Measurements from ENCODE around the gene FBXW4.
"Not testable (repeated sequence)": the region's sequence is repeated elsewhere in the genome, so short reads cannot be mapped to it uniquely, and the experiment has no call there.

The FBXW4 gene

GRCh38 chr10:101655570-101655969, 39.4 kb downstream of the FBXW4 start:
- no peak overlapping the region for H3K9ac ChIP-seq (ENCODE audit: low read depth, low read length)
- peaks cover 24% of the 10 kb centered on the region for H3K4me1 ChIP-seq (ENCODE audit: insufficient read depth, low read length)
- H3K36me3 ChIP-seq (ENCODE audit: insufficient read depth, low read length), result no peaks in the 10 kb centered on the region; the same call in 1 of the 2 replicates
- no peaks in the 10 kb centered on the region for H3K9me3 ChIP-seq (ENCODE audit: control insufficient read depth, insufficient read depth, low read length)

DNA sequence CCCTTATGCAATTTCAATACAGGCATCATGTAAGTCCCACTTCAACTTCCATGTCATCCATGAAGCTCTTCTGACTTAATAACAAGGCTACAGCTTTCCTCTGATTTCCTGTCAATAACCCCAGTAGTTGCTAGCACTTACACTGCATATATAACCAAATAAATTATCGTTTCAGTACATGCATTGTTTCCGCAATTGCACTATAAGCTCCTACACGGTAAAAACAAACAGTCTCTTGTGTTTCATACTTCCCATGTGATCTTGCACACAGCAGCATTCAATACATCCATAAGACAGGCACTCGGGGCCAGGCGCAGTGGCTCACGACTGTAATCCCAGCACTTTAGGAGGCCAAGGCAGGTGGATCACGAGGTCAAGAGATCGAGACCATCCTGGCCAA, 41.4 kb downstream of the FBXW4 start:
- Histone ChIP-seq H3K9me3 (ENCODE audit: control insufficient read depth, insufficient read depth, low read length) (no peaks in the 10 kb centered on the region), H3K36me3 (ENCODE audit: insufficient read depth, low read length) (no peaks in the 10 kb centered on the region), H3K9ac (ENCODE audit: low read depth, low read length) (no peak overlapping the region), H3K4me1 (ENCODE audit: insufficient read depth, low read length) (peaks cover 16% of the 10 kb centered on the region)

- Histone ChIP-seq H3K9me3 (ENCODE audit: control insufficient read depth, insufficient read depth, low read length) (no peaks in the 10 kb centered on the region), H3K4me1 (ENCODE audit: insufficient read depth, low read length) (peaks cover 16% of the 10 kb centered on the region), H3K9ac (ENCODE audit: low read depth, low read length) (no peak overlapping the region), H3K36me3 (ENCODE audit: insufficient read depth, low read length) (0 out of 2 replicates have a peak, but pooled peaks cover 2% of the 10 kb centered on the region)
Observed at GRCh38 chr10:101651336-101651735, 43.6 kb downstream of the FBXW4 start.

DNA sequence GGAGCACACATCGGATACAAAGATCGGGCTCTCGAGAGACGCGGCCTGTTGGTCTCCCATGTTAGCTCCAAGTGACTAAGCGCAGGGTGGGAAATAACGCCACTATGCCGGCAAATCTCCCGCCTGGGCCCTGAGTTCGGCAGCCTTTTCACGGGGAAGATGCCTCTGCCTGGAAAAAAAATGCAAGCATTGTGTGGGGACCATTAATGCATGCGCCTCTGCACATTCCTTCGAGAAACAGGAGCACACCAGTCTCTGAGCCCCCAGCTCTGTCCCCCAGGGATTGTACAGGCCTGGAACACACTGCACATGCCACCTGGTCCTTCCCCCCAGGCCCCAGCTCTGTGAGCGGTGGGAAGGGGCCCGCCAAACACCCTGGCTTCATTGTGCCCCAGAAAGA, 44.1 kb downstream of the FBXW4 start:
- H3K36me3 ChIP-seq (ENCODE audit: insufficient read depth, low read length), result 0 out of 2 replicates have a peak, but pooled peaks cover 2% of the 10 kb centered on the region
- no peak overlapping the region for H3K9ac ChIP-seq (ENCODE audit: low read depth, low read length)
- peaks cover 16% of the 10 kb centered on the region for H3K4me1 ChIP-seq (ENCODE audit: insufficient read depth, low read length)
- H3K9me3 ChIP-seq (ENCODE audit: control insufficient read depth, insufficient read depth, low read length), result no peaks in the 10 kb centered on the region

GRCh38 chr10:101649525-101650085, 45.4 kb downstream of the FBXW4 start:
- Histone ChIP-seq H3K36me3 (ENCODE audit: insufficient read depth, low read length) (peaks cover 2% of the 10 kb centered on the region; the same call in 1 of the 2 replicates), H3K4me1 (ENCODE audit: insufficient read depth, low read length) (peaks cover 28% of the 10 kb centered on the region), H3K9ac (ENCODE audit: low read depth, low read length) (no peak overlapping the region), H3K9me3 (ENCODE audit: control insufficient read depth, insufficient read depth, low read length) (no peaks in the 10 kb centered on the region)

DNA sequence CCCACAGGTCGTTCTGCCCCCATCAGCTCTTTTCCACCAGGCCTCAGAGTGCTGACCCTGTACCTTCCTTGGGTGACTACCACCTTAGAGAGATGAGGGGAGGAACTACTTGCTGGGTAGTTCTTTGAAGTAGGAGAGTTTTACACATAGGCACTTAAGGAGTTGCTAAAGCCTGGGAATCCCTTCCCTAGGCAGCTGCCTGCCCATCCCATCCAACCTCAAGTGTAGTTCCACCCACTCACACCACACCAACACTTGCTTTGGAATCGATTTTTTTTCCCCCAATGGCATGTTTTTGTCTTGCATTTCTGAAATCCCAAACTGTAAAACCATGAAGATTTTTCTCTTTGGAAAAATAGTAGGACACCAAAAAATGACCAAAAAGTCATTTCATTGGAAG, 47.7 kb downstream of the FBXW4 start:
- Histone ChIP-seq H3K36me3 (ENCODE audit: insufficient read depth, low read length) (peaks cover 2% of the 10 kb centered on the region; the same call in 1 of the 2 replicates), H3K4me1 (ENCODE audit: insufficient read depth, low read length) (peaks cover 45% of the 10 kb centered on the region), H3K9ac (ENCODE audit: low read depth, low read length) (no peak overlapping the region), H3K9me3 (ENCODE audit: control insufficient read depth, insufficient read depth, low read length) (no peaks in the 10 kb centered on the region)

- Histone ChIP-seq H3K9ac (ENCODE audit: low read depth, low read length) (no peak overlapping the region), H3K4me1 (ENCODE audit: insufficient read depth, low read length) (peaks cover 36% of the 10 kb centered on the region), H3K36me3 (ENCODE audit: insufficient read depth, low read length) (peaks cover 2% of the 10 kb centered on the region; the same call in 1 of the 2 replicates), H3K9me3 (ENCODE audit: control insufficient read depth, insufficient read depth, low read length) (no peaks in the 10 kb centered on the region)
Observed at GRCh38 chr10:101646364-101646763, 48.6 kb downstream of the FBXW4 start.

DNA sequence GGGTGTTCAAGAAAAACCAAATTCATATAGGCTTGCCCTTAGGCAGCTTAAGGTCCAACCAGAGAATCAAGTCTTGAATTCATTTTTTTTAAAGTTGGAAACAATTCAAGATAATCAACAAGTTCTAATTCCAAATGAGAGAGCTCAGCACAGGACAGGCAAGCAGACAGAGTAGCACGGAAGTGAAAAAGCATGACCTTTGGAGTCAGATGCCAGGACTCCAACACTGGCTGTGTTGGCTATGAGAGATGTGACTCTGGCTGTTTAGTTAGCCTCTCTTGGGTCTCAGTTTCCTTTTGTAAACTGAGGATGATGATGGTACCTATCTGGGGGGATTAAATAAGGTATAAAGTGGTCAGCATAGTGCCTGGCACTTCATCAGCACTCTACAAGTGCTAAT, 49.3 kb downstream of the FBXW4 start:
- H3K36me3 ChIP-seq (ENCODE audit: insufficient read depth, low read length), result peaks cover 2% of the 10 kb centered on the region; the same call in 1 of the 2 replicates
- peaks cover 29% of the 10 kb centered on the region for H3K4me1 ChIP-seq (ENCODE audit: insufficient read depth, low read length)
- H3K9ac ChIP-seq (ENCODE audit: low read depth, low read length), result no peak overlapping the region
- no peaks in the 10 kb centered on the region for H3K9me3 ChIP-seq (ENCODE audit: control insufficient read depth, insufficient read depth, low read length)

- H3K9me3 ChIP-seq (ENCODE audit: control insufficient read depth, insufficient read depth, low read length), result no peaks in the 10 kb centered on the region
- no peak overlapping the region for H3K9ac ChIP-seq (ENCODE audit: low read depth, low read length)
- H3K4me1 ChIP-seq (ENCODE audit: insufficient read depth, low read length), result peaks cover 28% of the 10 kb centered on the region
- H3K36me3 ChIP-seq (ENCODE audit: insufficient read depth, low read length), result peaks cover 2% of the 10 kb centered on the region; the same call in 1 of the 2 replicates
Observed at GRCh38 chr10:101644002-101644401, 51.0 kb downstream of the FBXW4 start.

- no peaks in the 10 kb centered on the region for H3K9me3 ChIP-seq (ENCODE audit: control insufficient read depth, insufficient read depth, low read length)
- H3K36me3 ChIP-seq (ENCODE audit: insufficient read depth, low read length), result peaks cover 2% of the 10 kb centered on the region; the same call in 1 of the 2 replicates
- peaks cover 28% of the 10 kb centered on the region for H3K4me1 ChIP-seq (ENCODE audit: insufficient read depth, low read length)
- H3K9ac ChIP-seq (ENCODE audit: low read depth, low read length), result no peak overlapping the region
Observed at GRCh38 chr10:101643546-101643945, 51.4 kb downstream of the FBXW4 start.

DNA sequence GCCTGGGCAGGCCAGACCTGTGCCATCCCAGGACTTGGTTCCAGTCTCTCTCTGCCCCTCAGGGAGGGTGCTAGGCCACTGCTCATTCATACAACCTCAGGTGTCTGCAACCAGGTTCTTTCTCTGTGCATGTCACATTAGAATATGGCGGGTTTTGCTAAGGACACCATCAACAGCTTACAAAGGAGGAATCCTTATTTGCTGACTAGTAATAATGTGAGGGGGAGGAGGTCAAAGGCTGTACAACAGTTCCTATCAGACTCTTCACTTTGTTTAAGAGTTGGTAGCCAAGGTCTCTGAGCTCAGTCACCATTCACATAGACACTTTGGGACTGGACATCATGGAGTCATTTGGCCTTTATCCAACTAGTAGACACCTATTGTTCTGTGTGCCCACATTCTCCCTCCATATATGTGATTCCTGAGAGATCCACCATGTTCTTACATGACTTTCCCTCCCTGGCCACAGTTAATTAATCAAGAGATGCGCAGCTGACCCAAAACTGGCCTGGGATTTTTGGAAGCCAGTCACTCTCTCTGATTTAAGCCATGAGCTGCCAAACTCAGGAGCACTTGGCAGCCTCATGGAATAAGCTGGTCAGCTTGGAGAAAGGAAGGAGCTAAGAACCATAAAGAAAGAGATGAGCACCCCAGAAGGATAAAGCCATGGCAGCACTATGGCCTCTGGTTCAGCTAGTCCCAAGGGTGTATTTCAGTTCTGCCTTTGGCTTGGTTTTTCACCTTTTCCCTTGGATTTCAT, 55.6 kb downstream of the FBXW4 start:
- H3K36me3 ChIP-seq (ENCODE audit: insufficient read depth, low read length), result no peaks in the 10 kb centered on the region
- no peak overlapping the region for H3K9ac ChIP-seq (ENCODE audit: low read depth, low read length)
- peaks cover 14% of the 10 kb centered on the region for H3K4me1 ChIP-seq (ENCODE audit: insufficient read depth, low read length)
- no peaks in the 10 kb centered on the region for H3K9me3 ChIP-seq (ENCODE audit: control insufficient read depth, insufficient read depth, low read length)

- H3K9ac ChIP-seq (ENCODE audit: low read depth, low read length); H3K4me1 ChIP-seq (ENCODE audit: insufficient read depth, low read length); H3K9me3 ChIP-seq (ENCODE audit: control insufficient read depth, insufficient read depth, low read length); H3K36me3 ChIP-seq (ENCODE audit: insufficient read depth, low read length): not testable (repeated sequence)
Observed at GRCh38 chr10:101633510-101633909, 61.5 kb downstream of the FBXW4 start.

GRCh38 chr10:101631821-101632475, 63.0 kb downstream of the FBXW4 start:
- no peaks in the 10 kb centered on the region for H3K36me3 ChIP-seq (ENCODE audit: insufficient read depth, low read length)
- no peaks in the 10 kb centered on the region; the same call in 1 of the 2 replicates for H3K9me3 ChIP-seq (ENCODE audit: control insufficient read depth, insufficient read depth, low read length)
- H3K9ac ChIP-seq (ENCODE audit: low read depth, low read length), result no peak overlapping the region
- no peaks in the 10 kb centered on the region for H3K4me1 ChIP-seq (ENCODE audit: insufficient read depth, low read length)

GRCh38 chr10:101630633-101630920, 64.4 kb downstream of the FBXW4 start:
- H3K9me3 ChIP-seq (ENCODE audit: control insufficient read depth, insufficient read depth, low read length), result no peaks in the 10 kb centered on the region; the same call in 1 of the 2 replicates
- no peaks in the 10 kb centered on the region for H3K4me1 ChIP-seq (ENCODE audit: insufficient read depth, low read length)
- H3K9ac ChIP-seq (ENCODE audit: low read depth, low read length), result no peak overlapping the region
- no peaks in the 10 kb centered on the region for H3K36me3 ChIP-seq (ENCODE audit: insufficient read depth, low read length)
